HCEC 1CT (cell line): ENCODE data around the gene XAB2.
"Not testable (repeated sequence)": the region's sequence is repeated elsewhere in the genome, so short reads cannot be mapped to it uniquely, and the experiment has no call there.

Source experiments
- DNase-seq: peaks from one replicate; pipeline ENCODE4 v3.0.0-alpha.2; 2017

Gene XAB2

DNA sequence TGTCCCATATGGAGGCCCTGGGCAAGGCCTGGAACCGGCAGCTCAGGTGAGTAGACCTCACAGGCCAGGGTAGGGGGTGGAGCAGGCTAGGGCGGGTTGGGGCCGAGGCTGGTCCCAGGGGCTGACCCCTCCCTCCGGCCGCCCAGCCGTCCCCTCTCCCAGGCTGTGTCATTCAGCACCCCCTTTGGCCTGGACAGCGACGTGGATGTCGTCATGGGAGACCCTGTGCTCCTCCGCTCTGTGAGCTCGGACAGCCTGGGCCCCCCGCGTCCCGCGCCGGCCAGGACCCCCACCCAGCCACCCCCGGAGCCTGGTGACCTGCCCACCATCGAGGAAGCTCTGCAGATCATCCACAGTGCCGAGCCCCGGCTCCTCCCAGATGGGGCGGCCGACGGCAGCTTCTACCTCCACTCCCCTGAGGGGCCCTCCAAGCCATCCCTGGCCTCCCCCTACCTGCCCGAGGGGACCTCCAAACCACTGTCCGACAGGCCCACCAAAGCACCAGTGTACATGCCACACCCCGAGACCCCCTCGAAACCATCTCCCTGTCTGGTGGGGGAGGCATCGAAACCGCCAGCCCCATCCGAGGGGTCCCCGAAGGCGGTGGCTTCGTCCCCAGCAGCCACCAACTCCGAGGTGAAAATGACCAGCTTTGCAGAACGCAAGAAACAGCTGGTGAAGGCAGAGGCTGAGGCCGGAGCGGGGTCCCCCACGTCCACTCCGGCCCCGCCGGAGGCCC lies 17.6 kb downstream of the XAB2 start:
- no peak for DNase-seq

DNA sequence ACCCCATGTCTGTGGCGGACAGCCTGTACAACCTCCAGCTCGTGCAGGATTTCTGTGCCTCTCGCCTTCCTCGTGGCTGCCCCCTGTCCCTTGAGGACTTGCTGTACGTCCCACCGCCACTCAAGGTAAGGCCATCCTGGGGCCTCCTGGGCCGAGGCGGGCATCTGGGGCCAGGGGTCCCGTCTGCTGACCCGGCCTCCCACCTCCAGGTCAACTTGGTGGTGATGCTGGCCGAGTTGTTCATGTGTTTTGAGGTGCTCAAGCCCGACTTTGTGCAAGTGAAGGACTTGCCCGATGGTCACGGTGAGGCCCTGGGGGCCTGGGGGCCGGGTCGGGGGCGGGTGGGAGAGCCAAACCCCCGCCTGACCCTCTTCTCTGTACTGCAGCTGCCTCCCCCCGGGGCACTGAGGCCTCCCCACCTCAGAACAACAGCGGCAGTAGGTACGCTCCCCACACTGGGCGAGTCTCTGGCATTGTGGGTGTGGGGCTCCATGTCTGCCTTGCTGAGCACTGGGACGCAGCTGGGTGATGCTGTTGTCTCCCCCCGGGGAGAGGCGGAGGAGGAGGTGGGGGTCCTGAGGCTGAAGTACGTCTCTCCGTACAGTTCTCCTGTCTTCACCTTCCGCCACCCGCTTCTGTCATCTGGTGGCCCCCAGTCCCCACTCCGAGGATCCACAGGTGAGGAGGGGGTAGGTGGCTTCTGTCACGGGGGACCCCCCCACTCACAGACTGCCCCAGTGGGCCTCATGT lies 18.7 kb downstream of the XAB2 start:
- no peak for DNase-seq

GRCh38 chr19:7607874-7608560 lies 21.3 kb downstream of the XAB2 start:
- no peak for DNase-seq

DNA sequence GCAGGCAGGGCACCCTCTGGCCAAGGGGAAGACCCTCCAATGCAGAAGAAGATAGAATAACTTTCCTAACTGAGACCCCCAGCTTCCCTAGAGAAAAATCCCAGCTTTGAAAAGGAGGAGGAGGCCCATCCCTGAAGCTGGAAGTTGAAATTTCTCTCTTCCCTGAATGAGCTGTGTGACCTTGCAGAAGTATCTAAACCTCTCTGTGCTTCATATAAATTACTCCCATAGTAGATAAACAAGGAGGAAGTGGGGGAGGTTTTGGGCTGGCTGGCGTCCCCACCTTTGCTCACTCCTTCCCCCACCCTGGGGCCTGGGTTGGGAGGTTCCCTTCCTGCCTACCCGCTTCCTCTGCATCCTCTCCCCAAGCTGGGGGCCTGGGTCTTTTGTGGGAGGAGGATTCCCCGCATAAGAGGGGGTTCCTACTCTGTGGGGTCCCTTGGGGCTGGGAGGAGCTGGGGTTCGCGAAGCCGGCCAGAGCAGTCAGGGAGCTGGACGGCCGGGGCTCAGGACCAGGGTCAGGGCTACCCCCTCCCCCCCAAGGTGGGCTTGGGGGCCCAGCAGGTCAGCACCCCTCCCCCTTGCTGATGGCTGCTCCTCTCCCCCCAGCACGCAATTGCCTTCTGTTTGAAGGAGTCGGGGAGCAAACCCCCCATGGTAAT lies 22.0 kb downstream of the XAB2 start:
- no peak for DNase-seq

GRCh38 chr19:7606289-7606688 lies 23.1 kb downstream of the XAB2 start:
- DNase-seq: no peak

DNA sequence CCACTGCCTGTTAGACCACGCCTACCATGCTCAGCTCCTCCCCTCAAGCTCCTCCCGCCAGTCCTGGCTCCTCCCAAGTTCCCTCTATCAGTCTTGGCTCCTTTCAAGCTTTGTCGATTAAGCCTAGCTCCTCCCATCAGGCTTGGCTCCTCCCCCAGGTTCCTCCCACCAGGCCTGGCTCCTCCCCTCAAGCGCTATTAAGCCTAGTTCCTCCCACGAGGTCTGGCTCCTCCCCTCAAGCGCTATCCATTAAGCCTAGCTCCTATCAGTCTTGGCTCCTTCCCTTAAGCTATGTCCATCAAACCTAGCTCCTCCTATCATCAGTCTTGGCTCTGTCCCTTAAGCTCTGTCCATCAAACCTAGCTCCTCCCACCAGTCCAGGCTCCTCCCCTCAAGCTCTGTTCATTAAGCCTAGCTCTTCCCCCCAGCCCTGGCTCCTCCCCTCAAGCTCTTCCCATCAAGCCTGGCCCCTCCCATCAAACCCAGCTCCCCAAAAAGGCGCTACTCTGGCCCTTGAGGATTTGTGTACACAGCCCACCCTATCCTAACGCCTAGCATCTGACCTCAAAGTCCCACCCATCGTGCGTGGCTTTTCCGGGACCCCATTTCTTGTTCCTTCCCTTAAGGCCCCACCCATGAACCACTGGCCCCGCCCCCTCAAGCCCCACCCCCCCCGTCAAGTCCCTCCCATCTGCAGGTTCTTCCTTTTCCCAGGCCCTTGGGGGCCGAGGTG lies 23.7 kb downstream of the XAB2 start:
- DNase-seq: peak; percentile 17

DNA sequence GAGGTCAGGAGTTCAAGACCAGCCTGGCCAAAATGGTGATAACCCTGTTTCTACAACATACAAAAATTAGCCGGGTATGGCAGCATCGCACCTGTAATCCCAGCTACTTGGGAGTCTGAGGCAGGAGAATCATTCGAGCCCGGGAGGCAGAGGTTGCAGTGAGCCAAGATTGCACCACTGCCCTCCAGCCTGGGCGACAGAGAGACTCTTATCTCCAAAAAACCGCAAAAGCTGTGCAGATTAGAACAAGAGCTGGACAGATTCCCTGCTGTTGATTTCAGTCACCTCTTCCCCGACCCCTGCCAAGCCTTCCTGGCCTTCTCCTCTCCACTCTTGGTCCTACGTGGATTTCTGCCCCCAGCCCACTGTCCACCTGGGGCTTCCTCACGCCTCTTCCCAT lies 25.4 kb downstream of the XAB2 start:
- DNase-seq: no peak

- no peak for DNase-seq
Observed at GRCh38 chr19:7602935-7603497, 26.3 kb downstream of the XAB2 start.

GRCh38 chr19:7602240-7602934 lies 27.0 kb downstream of the XAB2 start:
- DNase-seq: no peak

GRCh38 chr19:7600721-7601120 lies 28.6 kb downstream of the XAB2 start:
- no peak for DNase-seq

DNA sequence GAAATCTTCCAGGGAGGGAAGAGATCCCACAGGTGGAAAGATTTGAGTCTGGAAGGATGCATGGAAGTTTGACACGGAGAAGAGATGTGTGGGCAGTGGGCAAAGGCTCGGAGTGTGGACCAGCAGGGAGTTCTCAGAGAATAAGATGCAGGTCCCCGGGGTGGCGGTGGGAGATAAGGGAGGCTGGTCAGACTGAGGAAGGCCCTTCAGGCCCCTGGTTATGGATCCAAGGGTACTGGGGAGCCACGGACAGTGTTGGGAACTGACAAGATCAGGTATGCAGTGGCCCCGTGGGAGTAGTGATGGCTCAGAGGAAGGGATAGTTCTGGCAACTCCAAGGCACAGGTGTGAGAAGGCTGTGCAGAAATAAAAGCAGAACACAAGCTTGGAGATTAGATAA lies 31.2 kb downstream of the XAB2 start:
- DNase-seq: no peak

DNA sequence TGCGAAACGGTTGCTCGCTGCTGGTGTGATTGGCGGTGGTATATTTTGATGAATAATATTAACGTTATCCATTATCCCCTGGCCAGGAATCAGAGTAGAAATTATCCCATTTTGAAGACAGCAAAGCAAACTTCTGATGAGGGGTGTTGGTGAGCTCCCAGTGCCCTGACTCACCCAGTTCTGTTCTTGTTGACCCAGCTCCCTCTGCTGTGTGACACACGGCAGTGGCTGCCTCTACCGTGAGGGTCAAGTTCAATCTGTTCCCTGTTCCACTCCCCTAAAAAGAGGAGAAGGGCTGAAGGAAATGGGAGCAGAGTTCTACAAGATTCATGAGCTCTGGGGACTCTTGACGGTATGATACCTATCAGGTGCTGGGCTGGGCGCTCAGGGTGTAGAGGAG lies 31.7 kb downstream of the XAB2 start:
- no peak for DNase-seq

DNA sequence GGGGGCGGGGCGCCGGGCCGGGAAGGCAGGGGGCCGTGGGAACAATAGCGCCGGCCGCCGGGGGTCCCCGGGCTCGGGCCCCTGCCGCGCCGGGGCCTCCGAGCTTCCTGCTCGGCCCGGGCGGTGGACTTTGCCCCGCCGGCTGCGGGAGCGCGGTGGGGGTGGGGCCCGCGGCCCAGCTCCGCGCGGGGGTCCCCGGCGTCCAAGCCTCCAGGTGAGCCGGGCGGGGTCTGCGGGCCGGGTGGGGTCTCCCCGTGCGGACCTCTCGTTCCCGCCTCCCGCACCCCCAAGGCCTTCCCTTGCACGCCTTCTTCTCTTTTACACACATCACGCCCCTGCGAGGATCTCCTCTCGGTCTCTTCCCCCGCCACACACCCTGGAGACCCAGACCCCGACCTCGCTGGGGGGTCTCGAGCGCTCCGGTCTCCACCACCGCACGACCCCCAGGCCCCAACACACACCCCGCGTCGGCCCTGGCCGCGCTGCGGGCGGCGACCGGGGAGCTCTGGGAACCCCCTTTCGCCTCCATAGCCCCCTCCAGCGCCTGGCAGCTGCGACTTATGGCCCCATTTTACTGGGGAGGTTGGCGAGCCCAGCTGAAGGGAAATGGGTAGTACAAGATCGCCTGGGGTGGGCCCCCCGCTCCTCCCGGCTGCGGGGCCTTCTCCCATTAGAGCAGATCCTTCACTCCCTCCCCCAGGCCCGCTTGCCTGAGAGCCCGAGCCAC lies 33.0 kb downstream of the XAB2 start:
- DNase-seq: no peak

DNA sequence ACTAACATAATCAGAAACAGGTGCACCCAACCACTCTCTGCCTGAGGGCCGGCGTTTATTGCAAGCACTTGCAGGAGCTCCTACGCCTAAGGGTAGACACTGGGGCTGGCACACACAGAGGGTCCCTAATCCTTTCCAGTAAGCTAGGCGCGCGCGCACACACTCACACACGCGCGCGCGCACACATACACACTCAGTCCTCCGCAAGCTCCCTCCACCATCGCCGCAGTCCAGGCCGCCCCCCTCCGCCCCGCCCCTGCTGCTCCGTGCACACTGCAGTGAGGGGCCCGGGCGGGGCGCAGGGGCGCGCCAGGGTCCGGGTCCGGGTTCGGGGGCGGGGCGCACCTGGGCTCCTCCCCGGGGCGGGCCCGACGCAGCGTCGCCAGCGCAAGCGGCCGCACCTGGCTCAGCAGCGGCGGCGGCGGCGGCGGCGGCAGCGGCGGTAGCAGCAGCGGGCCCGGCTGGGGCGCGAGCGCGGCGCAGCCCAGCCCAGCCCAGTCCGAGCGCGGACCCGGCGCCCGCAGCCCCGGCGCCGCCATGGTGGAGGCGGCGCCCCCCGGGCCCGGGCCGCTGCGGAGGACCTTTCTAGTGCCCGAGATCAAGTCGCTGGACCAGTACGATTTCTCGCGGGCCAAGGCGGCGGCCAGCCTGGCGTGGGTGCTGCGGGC lies 33.7 kb downstream of the XAB2 start, which contains the start of gene CAMSAP3:
CAMSAP3 (plus strand) TSS at position 398 of the 668 bp plus-strand sequence; CDS start at position 538, 140 bp downstream.
- DNase-seq: no peak

DNA sequence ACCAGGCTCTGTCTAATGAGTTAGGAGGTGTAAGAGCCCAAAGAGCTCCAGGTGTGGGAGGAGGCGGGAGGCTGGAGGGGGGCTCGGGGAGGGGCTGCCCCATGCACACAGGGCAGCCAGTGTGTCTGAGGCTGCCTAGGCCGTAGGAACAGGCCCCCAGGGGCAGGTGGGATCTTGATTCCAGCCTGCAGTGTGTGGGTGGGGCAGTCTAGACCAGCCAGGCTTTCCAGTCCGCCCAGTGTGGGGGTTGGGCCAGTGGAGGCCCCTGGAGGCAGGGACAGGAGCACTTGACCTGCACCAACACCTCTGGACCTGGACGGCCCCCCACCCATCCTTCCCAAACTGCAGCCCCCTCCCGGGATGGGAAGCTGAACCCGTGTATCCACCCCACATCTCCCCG lies 39.1 kb downstream of the XAB2 start:
- DNase-seq: no peak

DNA sequence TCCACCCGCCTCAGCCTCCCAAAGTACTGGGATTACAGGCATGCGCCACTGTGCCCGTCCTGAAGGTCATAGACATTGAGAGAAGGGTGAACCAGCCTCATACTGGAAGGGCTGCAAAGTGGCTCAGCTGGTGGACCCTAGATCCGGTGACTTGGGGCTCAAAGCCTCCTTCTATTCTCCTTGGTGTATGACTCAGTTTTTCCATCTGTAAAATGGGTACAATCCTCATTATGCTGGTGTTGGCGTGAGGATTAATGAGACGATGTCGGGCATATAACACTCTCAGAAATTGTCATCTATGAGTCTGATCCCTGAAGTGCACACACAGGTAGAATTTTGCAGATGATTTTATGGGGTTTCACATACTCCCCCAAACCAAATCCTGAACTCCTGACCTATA lies 39.5 kb downstream of the XAB2 start:
- no peak for DNase-seq

GRCh38 chr19:7582446-7582845 lies 46.9 kb downstream of the XAB2 start:
- no peak for DNase-seq

DNA sequence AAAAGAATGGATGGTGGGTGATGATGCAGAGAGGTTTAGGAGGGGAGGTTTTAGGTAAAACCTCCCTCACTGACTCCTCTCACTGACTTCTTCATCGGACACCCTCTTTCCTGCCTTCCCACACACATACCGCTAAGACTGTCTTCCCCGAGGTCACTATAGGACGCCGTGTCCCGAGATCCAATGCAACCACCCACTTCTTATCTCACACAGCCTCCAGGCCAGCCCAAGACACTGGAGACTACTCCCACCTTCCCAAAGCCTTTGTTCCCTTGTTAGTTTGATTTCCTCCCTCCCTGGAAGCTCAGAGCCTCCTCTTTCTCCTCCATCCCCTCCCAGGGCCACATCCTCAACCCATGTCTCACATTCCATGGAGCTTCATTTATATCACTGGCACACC lies 50.2 kb downstream of the XAB2 start:
- DNase-seq: no peak

DNA sequence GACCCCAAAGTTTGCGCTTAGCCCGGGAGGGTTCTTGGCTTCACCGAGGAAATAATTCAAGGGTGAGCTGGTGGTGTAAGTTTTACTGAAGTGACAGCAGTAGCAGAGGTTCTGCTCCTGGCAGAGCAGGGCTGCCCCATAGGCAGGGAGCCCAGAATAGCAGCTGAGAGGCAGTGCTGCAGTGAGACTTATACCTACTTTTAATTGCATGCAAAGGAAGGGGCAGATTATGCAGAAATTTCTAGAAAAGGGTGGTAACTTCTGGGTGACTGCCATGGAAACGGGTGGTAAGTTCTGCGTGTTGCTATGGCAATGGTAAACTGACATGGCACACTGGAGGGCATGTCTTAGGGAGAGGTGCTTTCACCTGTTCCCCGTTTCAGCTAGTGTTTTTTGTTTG lies 51.2 kb downstream of the XAB2 start:
- DNase-seq: no peak

- DNase-seq: not testable (repeated sequence)
Observed at GRCh38 chr19:7577422-7577821, 51.9 kb downstream of the XAB2 start.
